IMR-90 (cell line): ENCODE measurements around the gene BLVRB. TPM values are rescaled to one million over a fixed set of nuclear protein-coding genes. Genes with fewer than 3 reads are reported as not detected.

Source experiments
- ATAC-seq: fragments of 200-7000 bp; cut with Tn5 transposase; 2 replicates; pipeline ENCODE4 v1.9.1; 2020; ENCODE audit warnings: low read depth, mild to moderate bottlenecking, moderate library complexity
- BruUV-seq: library from RNA; stranded (reverse); fragments of 400-500 nt; replicated peaks from 2 replicates; lab custom pipeline; 2021; lab: Mats Ljungman, UMichigan
- CTCF ChIA-PET: fragments of 300-600 bp; formaldehyde crosslinking; extraction: SDS; loops from one replicate; lab custom pipeline; 2021; ENCODE audit warnings: antibody characterized with exemption; lab: Yijun Ruan, JAX
- POLR2A ChIA-PET: fragments of 300-600 bp; sonication (Branson Sonifier 250); formaldehyde crosslinking; loops from one replicate; lab custom pipeline; 2022; ENCODE audit warnings: antibody characterized with exemption; ENCODE audit not compliant: unreplicated experiment; lab: Charles Lee
- DNase-seq: peaks from one replicate; pipeline ENCODE4 v3.0.0; 2013
- H2AFZ ChIP-seq: replicated peaks from 2 replicates; pipeline ENCODE3; 2013; ENCODE audit warnings: low read length, mild to moderate bottlenecking; ENCODE audit not compliant: poor library complexity
- H2AK5ac ChIP-seq: 2 replicates; pipeline ENCODE4 v1.6.1; 2013; ENCODE audit warnings: low read depth, low read length, inconsistent platforms
- H2AK9ac ChIP-seq: replicated peaks from 2 replicates; pipeline ENCODE3; 2013; ENCODE audit warnings: mild to moderate bottlenecking, low read depth, low read length, moderate library complexity; ENCODE audit not compliant: poor library complexity
- H2BK120ac ChIP-seq: 2 replicates; pipeline ENCODE4 v1.6.1; 2013; ENCODE audit warnings: low read depth, low read length, inconsistent platforms
- H2BK15ac ChIP-seq: 3 replicates; pipeline ENCODE4 v1.6.1; 2013; ENCODE audit warnings: low read depth, low read length, inconsistent platforms
- H2BK20ac ChIP-seq: 2 replicates; pipeline ENCODE4 v1.6.1; 2013; ENCODE audit warnings: low read depth, mild to moderate bottlenecking, inconsistent platforms, low read length, moderate library complexity
- H2BK5ac ChIP-seq: 2 replicates; pipeline ENCODE4 v1.6.1; 2013; ENCODE audit warnings: mild to moderate bottlenecking, low read depth, low read length, inconsistent platforms; ENCODE audit not compliant: poor library complexity, severe bottlenecking
- H3K14ac ChIP-seq: replicated peaks from 2 replicates; pipeline ENCODE4 v1.6.1; 2013; ENCODE audit warnings: low read depth, low read length, inconsistent platforms
- H3K18ac ChIP-seq: 2 replicates; pipeline ENCODE4 v1.6.1; 2013; ENCODE audit warnings: low read depth, low read length, control low read depth
- H3K23ac ChIP-seq: 2 replicates; pipeline ENCODE4 v1.6.1; 2013; ENCODE audit warnings: low read depth, low read length, inconsistent platforms
- H3K27ac ChIP-seq: 2 replicates; pipeline ENCODE4 v1.5.1; 2013; ENCODE audit warnings: mild to moderate bottlenecking, control low read depth, low read length; ENCODE audit not compliant: insufficient read depth
- H3K27me3 ChIP-seq: 2 replicates; pipeline ENCODE4 v1.6.1; 2013; ENCODE audit warnings: low read length; ENCODE audit not compliant: control insufficient read depth, insufficient read depth
- H3K36me3 ChIP-seq: 2 replicates; pipeline ENCODE4 v1.6.1; 2013; ENCODE audit warnings: low read length, mixed read lengths; ENCODE audit not compliant: control insufficient read depth, insufficient read depth
- H3K4ac ChIP-seq: 2 replicates; pipeline ENCODE4 v1.6.1; 2013; ENCODE audit warnings: low read depth, low read length, inconsistent platforms
- H3K4me1 ChIP-seq: 2 replicates; pipeline ENCODE4 v1.6.1; 2013; ENCODE audit warnings: low read length, mixed read lengths; ENCODE audit not compliant: control insufficient read depth, insufficient read depth
- H3K4me2 ChIP-seq: 2 replicates; pipeline ENCODE4 v1.6.1; 2013; ENCODE audit warnings: low read depth, mild to moderate bottlenecking, control low read depth, low read length, moderate library complexity
- H3K4me3 ChIP-seq: 2 replicates; pipeline ENCODE4 v1.5.1; 2013; ENCODE audit warnings: low read depth, mild to moderate bottlenecking, control low read depth, low read length, moderate library complexity; ENCODE audit not compliant: insufficient read depth
- H3K56ac ChIP-seq: 2 replicates; pipeline ENCODE4 v1.6.1; 2013; ENCODE audit warnings: low read length, inconsistent platforms; ENCODE audit not compliant: insufficient read depth; ENCODE audit errors: extremely low read depth
- H3K79me1 ChIP-seq, 2 experiments: 2 replicates each; pipeline ENCODE4 v1.6.1; 2013; ENCODE audit warnings: low read length in 2 of 2, inconsistent platforms in 1 of 2, low read depth in 1 of 2
- H3K9ac ChIP-seq: 2 replicates; pipeline ENCODE4 v1.6.1; 2013; ENCODE audit warnings: low read depth, low read length, control low read depth
- H3K9me1 ChIP-seq: 2 replicates; pipeline ENCODE4 v1.6.1; 2013; ENCODE audit warnings: low read length, inconsistent platforms; ENCODE audit not compliant: insufficient read depth
- H3K9me3 ChIP-seq: 2 replicates; pipeline ENCODE4 v1.6.1; 2013; ENCODE audit warnings: low read length; ENCODE audit not compliant: control insufficient read depth, insufficient read depth
- H4K20me1 ChIP-seq: 2 replicates; pipeline ENCODE4 v1.6.1; 2013; ENCODE audit warnings: low read length, inconsistent platforms; ENCODE audit not compliant: insufficient read depth
- H4K5ac ChIP-seq: 2 replicates; pipeline ENCODE4 v1.6.1; 2013; ENCODE audit warnings: mild to moderate bottlenecking, low read depth, low read length, control low read depth
- H4K8ac ChIP-seq, 2 experiments: 2 replicates each; pipeline ENCODE4 v1.6.1; 2013; ENCODE audit warnings: low read depth in 2 of 2, low read length in 2 of 2, control low read depth in 1 of 2, inconsistent platforms in 1 of 2
- H4K91ac ChIP-seq: 2 replicates; pipeline ENCODE4 v1.6.1; 2013; ENCODE audit warnings: low read depth, low read length, inconsistent platforms; ENCODE audit not compliant: insufficient read depth
- BHLHE40 ChIP-seq: fragments of 150-350 bp; IDR thresholded peaks from 2 replicates; pipeline ENCODE4 v1.6.1; 2016; ENCODE audit warnings: mild to moderate bottlenecking, low read depth, low read length
- CEBPB ChIP-seq: IDR thresholded peaks from 2 replicates; pipeline ENCODE4 v1.6.1; 2012; ENCODE audit warnings: low read depth, low read length, improper control_type of control experiment
- CHD1 ChIP-seq: IDR thresholded peaks from 2 replicates; pipeline ENCODE4 v1.6.1; 2012; ENCODE audit warnings: low read depth, low read length, improper control_type of control experiment
- CTCF ChIP-seq: conservative IDR thresholded peaks from 2 replicates; pipeline ENCODE4 v1.5.1; 2012; ENCODE audit warnings: mild to moderate bottlenecking, low read depth, low read length, improper control_type of control experiment
- ELK1 ChIP-seq: fragments of 150-350 bp; IDR thresholded peaks from 2 replicates; pipeline ENCODE4 v1.6.1; 2016; ENCODE audit warnings: low read depth, mild to moderate bottlenecking, low read length, moderate library complexity, borderline replicate concordance
- FOS ChIP-seq: fragments of 150-350 bp; IDR thresholded peaks from 2 replicates; pipeline ENCODE4 v1.6.1; 2016; ENCODE audit warnings: low read depth, low read length
- MAFK ChIP-seq: IDR thresholded peaks from 2 replicates; pipeline ENCODE4 v1.6.1; 2012; ENCODE audit warnings: low read depth, low read length, improper control_type of control experiment
- MAZ ChIP-seq: IDR thresholded peaks from 2 replicates; pipeline ENCODE4 v1.6.1; 2012; ENCODE audit warnings: low read depth, mild to moderate bottlenecking, low read length, improper control_type of control experiment, moderate library complexity, borderline replicate concordance
- MXI1 ChIP-seq: IDR thresholded peaks from 2 replicates; pipeline ENCODE4 v1.6.1; 2012; ENCODE audit warnings: low read depth, mild to moderate bottlenecking, low read length, moderate library complexity, borderline replicate concordance
- NFE2L2 ChIP-seq: fragments of 150-350 bp; IDR thresholded peaks from 2 replicates; pipeline ENCODE4 v1.6.1; 2016; ENCODE audit warnings: low read depth, mild to moderate bottlenecking, low read length
- POLR2A ChIP-seq: IDR thresholded peaks from 2 replicates; pipeline ENCODE4 v1.6.1; 2012; ENCODE audit warnings: mild to moderate bottlenecking, low read depth, low read length
- RAD21 ChIP-seq: IDR thresholded peaks from 2 replicates; pipeline ENCODE4 v1.6.1; 2012; ENCODE audit warnings: low read length, improper control_type of control experiment
- RCOR1 ChIP-seq: IDR thresholded peaks from 2 replicates; pipeline ENCODE4 v1.6.1; 2012; ENCODE audit warnings: mild to moderate bottlenecking, low read length, improper control_type of control experiment; ENCODE audit not compliant: insufficient replicate concordance
- RFX5 ChIP-seq: IDR thresholded peaks from 2 replicates; pipeline ENCODE4 v1.8.0; 2012; ENCODE audit warnings: low read depth, mild to moderate bottlenecking, low read length, moderate library complexity
- SMC3 ChIP-seq: fragments of 150-350 bp; IDR thresholded peaks from 2 replicates; pipeline ENCODE4 v1.6.1; 2016; ENCODE audit warnings: low read depth, mild to moderate bottlenecking, antibody characterized with exemption, low read length, moderate library complexity
- USF2 ChIP-seq: fragments of 150-350 bp; IDR thresholded peaks from 2 replicates; pipeline ENCODE4 v1.6.1; 2017; ENCODE audit warnings: mild to moderate bottlenecking, antibody characterized with exemption, low read length, low read depth
- WGBS, 2 experiments: methylation state at CpG; one replicate each; pipeline versions ENCODE4 v1.1.5 to v1.1.7; 2013; ENCODE audit warnings: missing lambda C conversion rate in 2 of 2; ENCODE audit not compliant: insufficient read length in 1 of 2; ENCODE audit errors: extremely low coverage in 2 of 2; 5-methylcytosine and 5-hydroxymethylcytosine counted together
- dilution Hi-C: fragments of 300-500 bp; cut with HindIII; formaldehyde crosslinking; loops from one replicate; pipeline ENCODE4 v1.14.3; 2018; ENCODE audit warnings: low sequenced_read_pairs; ENCODE audit not compliant: unreplicated experiment
- in situ Hi-C: fragments of 300-500 bp; cut with MboI; formaldehyde crosslinking; loops from 3 replicates; pipeline ENCODE4 v1.14.3; 2019; ENCODE audit warnings: low sequenced_read_pairs, inconsistent platforms, mixed read lengths
- intact Hi-C: fragments of 100-400 bp; cut with micrococcal nuclease; formaldehyde crosslinking; loops from 2 replicates; pipeline ENCODE4 v1.10.0; 2022
- polyA plus RNA-seq, 3 experiments: library from polyadenylated mRNA; depleted of rRNA; stranded (reverse); fragments of >200 nt; gene quantifications; 2 replicates each; pipeline ENCODE4 v1.2.3, GENCODE V29; 2012; ENCODE audit warnings: low replicate concordance in 1 of 3
- total RNA-seq: library from RNA; depleted of rRNA; stranded (reverse); fragments of >200 nt; gene quantifications from 2 replicates; pipeline ENCODE4 v1.2.3, GENCODE V29; 2012

BLVRB gene
- total and polyA plus RNA-seq, 2 of the 4 experiments (the other 2 are of a cell fraction), result 65.2 to 102 TPM

- H3K56ac ChIP-seq, result no peak overlapping the region
These were observed 36.1 kb upstream of the BLVRB start for GRCh38 chr19:40501599-40501998.

More at GRCh38 chr19:40501599-40501998, 36.1 kb upstream of the BLVRB start:
- Histone ChIP-seq H3K27ac (no peak overlapping the region), H3K4me2 (no peak overlapping the region), H3K4ac (no peak overlapping the region), H2BK5ac (no peak overlapping the region), H2BK15ac (no peak overlapping the region), H4K20me1 (no peaks in the 10 kb centered on the region), H3K27me3 (peaks cover 23% of the 10 kb centered on the region), H2BK120ac (no peak overlapping the region), H4K5ac (no peak overlapping the region), H3K14ac (no peak overlapping the region), H3K9me3 (no peaks in the 10 kb centered on the region), H2AK5ac (no peak overlapping the region), H3K18ac (no peak overlapping the region), H3K36me3 (no peaks in the 10 kb centered on the region), H3K9me1 (no peaks in the 10 kb centered on the region), H3K4me1 (no peaks in the 10 kb centered on the region), H3K79me1 (no peaks in the 10 kb centered on the region), H2AFZ (no peak overlapping the region), H3K4me3 (no peak overlapping the region), H4K8ac (no peak overlapping the region), H3K9ac (no peak overlapping the region), H4K91ac (no peak overlapping the region), H2BK20ac (no peak overlapping the region), H3K23ac (no peak overlapping the region), H2AK9ac (no peak overlapping the region)
- intact Hi-C loops, result no loop called here
- DNase-seq (no peak), ATAC-seq (no peak)
- ChIA-PET POLR2A (no interaction called here), CTCF (no interaction called here)
- TF ChIP-seq CTCF (no peak), MAZ (no peak), SMC3 (no peak), BHLHE40 (no peak), CHD1 (no peak), RFX5 (no peak), FOS (no peak), RAD21 (no peak), POLR2A (no peak), USF2 (no peak), NFE2L2 (no peak), ELK1 (no peak), CEBPB (no peak), RCOR1 (no peak), MAFK (no peak), MXI1 (no peak)
- in situ Hi-C loops, result loop anchor here (25.0 kb wide), 2 partner anchors 189 to 364 kb away; no protein-coding TSS in a partner anchor
- dilution Hi-C loops, result no loop called here
- BruUV-seq, result no TSS peak
- WGBS, 2 experiments, result no CpG with 5 or more reads among the region's 4 CpGs
